Peyer's patch (tissue), 4 donors: ENCODE measurements around the gene TTLL4. TPM values are rescaled to one million over a fixed set of nuclear protein-coding genes. Genes with fewer than 3 reads are reported as not detected.

Source experiments
- DNase-seq, 3 donors: peaks; one replicate each; pipeline ENCODE4 v3.0.0-alpha.2; 2017 to 2019
- H3K27ac ChIP-seq, 4 donors: fragments of 200-600 bp; sonication (generic); one replicate each; pipeline ENCODE4 v1.5.1; 2016 to 2019
- H3K27me3 ChIP-seq, 2 donors: fragments of 200-600 bp; sonication (generic); one replicate each; pipeline ENCODE4 v1.5.1; 2019
- H3K36me3 ChIP-seq, 3 donors: fragments of 200-600 bp; sonication (generic); one replicate each; pipeline ENCODE4 v1.5.1; 2016 to 2019
- H3K4me1 ChIP-seq, 4 donors: fragments of 200-600 bp; sonication (generic); one replicate each; pipeline ENCODE4 v1.5.1; 2016 to 2019
- H3K4me3 ChIP-seq, 4 donors: fragments of 200-600 bp; sonication (generic); 1 replicate in 3 of 4; 2 replicates in 1 of 4; pipeline ENCODE4 v1.5.1; 2016 to 2019; ENCODE audit warnings: mild to moderate bottlenecking in 1 of 4
- H3K9me3 ChIP-seq, 4 donors: fragments of 200-600 bp; sonication (generic); one replicate each; pipeline ENCODE4 v1.5.1; 2016 to 2019; ENCODE audit warnings: mild to moderate bottlenecking in 1 of 4
- CTCF ChIP-seq, 6 experiments: fragments of 450-650 bp in 4 of 6; fragments of 200-600 bp in 2 of 6; sonication (generic) in 1 of 6; IDR thresholded peaks; one replicate each; pipeline ENCODE4 v1.5.1; 2017 to 2019; ENCODE audit warnings: antibody characterized with exemption in 6 of 6, mild to moderate bottlenecking in 3 of 6, moderate library complexity in 1 of 6
- POLR2A ChIP-seq, 2 donors: fragments of 450-650 bp; IDR thresholded peaks; one replicate each; pipeline ENCODE4 v1.5.1; 2017; ENCODE audit warnings: antibody characterized with exemption in 2 of 2, mild to moderate bottlenecking in 2 of 2, moderate library complexity in 2 of 2
- total RNA-seq, 4 donors: library from RNA; depleted of rRNA; stranded (reverse); fragments of >200 nt; gene quantifications; one replicate each; pipeline ENCODE4 v1.1.0, GENCODE V29; 2016

The TTLL4 gene
- total RNA-seq, 4 donors from 2014 or later: 14.9 to 48.4 (median 45.1) TPM

- H3K27me3 ChIP-seq: no peaks in the 10 kb centered on the region
- H3K9me3 ChIP-seq: no peaks in the 10 kb centered on the region
- no peak overlapping the region for H3K27ac ChIP-seq
- no peaks in the 10 kb centered on the region for H3K36me3 ChIP-seq
- no peak overlapping the region for H3K4me3 ChIP-seq
- no peak for DNase-seq
- no peaks in the 10 kb centered on the region for H3K4me1 ChIP-seq
- TF ChIP-seq CTCF (IDR thresholded peaks at IDR 0.05): no peak
- TF ChIP-seq POLR2A (IDR thresholded peaks at IDR 0.05): no peak
Observed at GRCh38 chr2:218796691-218797090, 86.1 kb downstream of the TTLL4 start.

GRCh38 chr2:218798767-218799504 lies 88.3 kb downstream of the TTLL4 start:
- Histone ChIP-seq H3K4me1 (no peaks in the 10 kb centered on the region), H3K4me3 (no peak overlapping the region), H3K27me3 (no peaks in the 10 kb centered on the region), H3K9me3 (no peaks in the 10 kb centered on the region), H3K36me3 (no peaks in the 10 kb centered on the region), H3K27ac (no peak overlapping the region)
- TF ChIP-seq CTCF (IDR thresholded peaks at IDR 0.05): no peak
- no peak for TF ChIP-seq POLR2A (IDR thresholded peaks at IDR 0.05)
- no peak for DNase-seq

DNA sequence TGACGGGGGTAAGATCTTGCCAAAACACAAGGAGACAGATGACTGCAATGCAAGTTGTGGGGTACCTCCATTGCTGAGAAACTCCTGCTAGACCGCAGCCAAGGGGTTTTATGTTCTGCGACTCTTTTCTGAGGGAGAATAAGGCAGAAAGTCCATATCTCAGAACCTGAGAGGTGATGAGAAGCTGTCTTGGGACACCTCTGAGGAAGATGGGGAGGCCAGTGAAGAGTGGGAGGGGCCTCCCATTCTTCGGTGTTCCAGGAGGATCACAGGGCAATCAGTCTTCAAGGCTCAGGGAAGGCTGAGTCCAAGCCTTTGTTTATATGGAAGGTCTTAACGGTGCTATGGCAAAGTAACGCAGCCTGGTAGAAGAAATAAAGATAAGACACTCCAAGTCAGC lies 89.4 kb downstream of the TTLL4 start:
- TF ChIP-seq POLR2A (IDR thresholded peaks at IDR 0.05) (no peak), CTCF (IDR thresholded peaks at IDR 0.05) (no peak)
- H3K9me3 ChIP-seq: no peaks in the 10 kb centered on the region
- H3K27me3 ChIP-seq: no peaks in the 10 kb centered on the region
- H3K4me3 ChIP-seq: no peak overlapping the region
- H3K27ac ChIP-seq: no peak overlapping the region
- no peaks in the 10 kb centered on the region for H3K36me3 ChIP-seq
- H3K4me1 ChIP-seq: no peaks in the 10 kb centered on the region
- DNase-seq: no peak

- no peaks in the 10 kb centered on the region for H3K27me3 ChIP-seq
- TF ChIP-seq POLR2A (IDR thresholded peaks at IDR 0.05) (no peak), CTCF (IDR thresholded peaks at IDR 0.05) (no peak)
- H3K9me3 ChIP-seq: no peaks in the 10 kb centered on the region
- no peak overlapping the region for H3K27ac ChIP-seq
- H3K36me3 ChIP-seq: no peaks in the 10 kb centered on the region
- DNase-seq: no peak
- H3K4me1 ChIP-seq: peaks cover 0 to 14% (median 0%) of the 10 kb centered on the region in 4 donors
- H3K4me3 ChIP-seq: no peak overlapping the region
Observed at GRCh38 chr2:218802386-218802994, 91.9 kb downstream of the TTLL4 start.

DNA sequence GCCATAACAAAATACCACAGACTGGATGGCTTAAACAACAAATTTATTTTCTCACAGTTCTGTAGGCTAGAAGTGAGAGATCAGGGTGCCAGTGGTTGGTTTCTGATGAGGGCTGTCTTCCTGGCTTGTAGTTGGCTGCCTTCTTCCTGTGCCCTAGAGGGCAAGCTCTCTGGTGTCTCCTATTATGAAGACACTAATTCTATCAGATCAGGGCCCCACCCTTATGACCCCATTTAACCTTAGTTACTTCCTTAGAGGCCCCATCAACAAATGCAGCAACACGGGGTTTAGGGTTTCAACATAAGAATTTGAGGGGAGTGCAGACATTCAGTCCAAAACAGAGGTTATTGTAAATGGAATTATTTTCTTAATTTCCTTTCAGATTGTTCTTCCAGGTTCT lies 94.2 kb downstream of the TTLL4 start:
- H3K4me3 ChIP-seq: no peak overlapping the region
- no peaks in the 10 kb centered on the region for H3K36me3 ChIP-seq
- DNase-seq: no peak
- H3K4me1 ChIP-seq: peaks cover 0 to 17% (median 0%) of the 10 kb centered on the region in 4 donors
- H3K9me3 ChIP-seq: no peaks in the 10 kb centered on the region
- no peak overlapping the region for H3K27ac ChIP-seq
- no peaks in the 10 kb centered on the region for H3K27me3 ChIP-seq
- TF ChIP-seq POLR2A (IDR thresholded peaks at IDR 0.05) (no peak), CTCF (IDR thresholded peaks at IDR 0.05) (no peak)

Other genes starting within 250 kb of the TTLL4 start
- gene USP37, start 142.5 kb upstream of the TTLL4 start, total RNA-seq: 10 to 100 TPM; 12.6 to 44.6 (median 21.8) TPM
- 10 to 100 TPM; 27.2 to 54.2 (median 51.5) TPM for gene CNOT9, start 142.0 kb upstream of the TTLL4 start, total RNA-seq
- 1 to 10 TPM in 3 of 4 donors, not detected in 1; 1.5 to 9.9 (median 3.6) TPM for gene PLCD4, start 102.9 kb upstream of the TTLL4 start, total RNA-seq
- 10 to 100 TPM; 18.2 to 42.7 (median 26.6) TPM for gene ZNF142, start 51.2 kb upstream of the TTLL4 start, total RNA-seq
- 100 to 1,000 TPM in 1 of 4 donors, 10 to 100 TPM in 3; 22.2 to 155 (median 39.9) TPM for gene BCS1L, start 51.2 kb upstream of the TTLL4 start, total RNA-seq
- gene RNF25, start 38.8 kb upstream of the TTLL4 start, total RNA-seq: 10 to 100 TPM in 3 of 4 donors, 1 to 10 TPM in 1; 9.5 to 23.7 (median 18.6) TPM
- 10 to 100 TPM; 25.6 to 82.7 (median 63.6) TPM for gene STK36, start 38.7 kb upstream of the TTLL4 start, total RNA-seq
- 100 to 1,000 TPM in 3 of 4 donors, 10 to 100 TPM in 1; 68.5 to 277 (median 168) TPM for gene CYP27A1, start 71.3 kb downstream of the TTLL4 start, total RNA-seq
- gene PRKAG3, start 121.0 kb downstream of the TTLL4 start, total RNA-seq: not detected
- gene WNT6, start 149.0 kb downstream of the TTLL4 start, total RNA-seq: not detected
- gene WNT10A, start 170.0 kb downstream of the TTLL4 start, total RNA-seq: 1 to 10 TPM in 1 of 4 donors, under 1 TPM in 1, not detected in 2; 0.27 to 2.5 TPM
- gene CDK5R2, start 248.8 kb downstream of the TTLL4 start, total RNA-seq: 1 to 10 TPM in 1 of 4 donors, under 1 TPM in 2, not detected in 1; 0.54 to 1.1 (median 0.95) TPM